ENCODE results near the gene IFNL3.

DNA sequence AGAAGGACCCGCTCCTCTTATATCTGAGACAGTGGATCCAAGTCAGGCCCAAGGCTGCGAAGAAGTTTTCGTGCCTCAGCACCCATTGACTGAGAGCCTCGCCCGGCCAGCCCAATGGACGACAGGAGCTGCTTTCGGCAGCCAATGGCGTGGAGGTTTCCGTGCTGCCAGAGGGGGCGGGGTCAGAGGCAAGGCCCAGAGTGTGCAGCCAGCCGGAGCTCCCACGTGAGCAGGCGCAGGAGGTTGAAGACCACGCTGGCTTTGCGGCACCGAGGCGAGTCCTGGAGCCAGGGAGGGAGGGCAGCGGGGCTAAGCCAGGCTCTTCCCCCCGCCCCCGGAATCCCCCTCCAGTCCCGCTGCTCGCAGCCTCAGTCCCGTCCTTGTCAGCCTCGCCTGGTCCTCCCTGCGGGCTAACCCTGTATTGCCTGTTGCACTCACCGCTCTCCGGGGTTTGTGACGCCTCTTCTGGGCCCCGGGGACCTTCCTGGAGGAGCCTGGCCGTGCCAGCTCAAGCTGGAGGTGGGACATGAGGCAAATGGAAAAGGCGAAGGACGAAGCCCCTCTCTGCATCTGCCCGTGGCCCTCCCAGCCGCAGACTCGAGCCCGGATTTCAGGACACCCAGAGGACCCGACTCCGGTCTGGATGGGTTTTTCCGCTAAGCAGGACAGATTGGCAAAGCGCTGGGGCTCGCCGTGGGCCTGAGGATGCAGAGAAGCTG, 2.3 kb upstream of the IFNL3 start:
- TF ChIP-seq, protein P1, sequence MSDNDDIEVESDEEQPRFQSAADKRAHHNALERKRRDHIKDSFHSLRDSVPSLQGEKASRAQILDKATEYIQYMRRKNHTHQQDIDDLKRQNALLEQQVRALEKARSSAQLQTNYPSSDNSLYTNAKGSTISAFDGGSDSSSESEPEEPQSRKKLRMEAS (IDR thresholded peaks at IDR 0.05; ENCODE audit: low read depth, low read length) = no peak
- no peak for TF ChIP-seq POLR2A (IDR thresholded peaks at IDR 0.05; ENCODE audit: extremely low read depth, insufficient read length)
- TF ChIP-seq, protein P2, sequence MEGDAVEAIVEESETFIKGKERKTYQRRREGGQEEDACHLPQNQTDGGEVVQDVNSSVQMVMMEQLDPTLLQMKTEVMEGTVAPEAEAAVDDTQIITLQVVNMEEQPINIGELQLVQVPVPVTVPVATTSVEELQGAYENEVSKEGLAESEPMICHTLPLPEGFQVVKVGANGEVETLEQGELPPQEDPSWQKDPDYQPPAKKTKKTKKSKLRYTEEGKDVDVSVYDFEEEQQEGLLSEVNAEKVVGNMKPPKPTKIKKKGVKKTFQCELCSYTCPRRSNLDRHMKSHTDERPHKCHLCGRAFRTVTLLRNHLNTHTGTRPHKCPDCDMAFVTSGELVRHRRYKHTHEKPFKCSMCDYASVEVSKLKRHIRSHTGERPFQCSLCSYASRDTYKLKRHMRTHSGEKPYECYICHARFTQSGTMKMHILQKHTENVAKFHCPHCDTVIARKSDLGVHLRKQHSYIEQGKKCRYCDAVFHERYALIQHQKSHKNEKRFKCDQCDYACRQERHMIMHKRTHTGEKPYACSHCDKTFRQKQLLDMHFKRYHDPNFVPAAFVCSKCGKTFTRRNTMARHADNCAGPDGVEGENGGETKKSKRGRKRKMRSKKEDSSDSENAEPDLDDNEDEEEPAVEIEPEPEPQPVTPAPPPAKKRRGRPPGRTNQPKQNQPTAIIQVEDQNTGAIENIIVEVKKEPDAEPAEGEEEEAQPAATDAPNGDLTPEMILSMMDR (IDR thresholded peaks at IDR 0.05; ENCODE audit: low read depth, low read length) = no peak

All from NB4 (cell line).